BJ (cell line): Measurements from ENCODE around the gene AMN. TPM values are rescaled to one million over a fixed set of nuclear protein-coding genes. Genes with fewer than 3 reads are reported as not detected.

Experiments
- CTCF ChIA-PET: fragments of 350-600 bp; formaldehyde crosslinking; extraction: SDS; loops from one replicate; lab custom pipeline; 2021; ENCODE audit warnings: antibody characterized with exemption, inconsistent platforms; lab: Yijun Ruan, JAX
- POLR2A ChIA-PET: fragments of 300-600 bp; sonication (Branson Sonifier 250); formaldehyde crosslinking; extraction: SDS; loops from one replicate; lab custom pipeline; 2021; ENCODE audit warnings: antibody characterized with exemption; lab: Charles Lee
- DNase-seq: peaks from one replicate; pipeline ENCODE4 v3.0.0-alpha.2; 2011; ENCODE audit warnings: low read depth
- H3K27me3 ChIP-seq: 2 replicates; pipeline ENCODE4 v1.6.0; 2011; ENCODE audit warnings: low read length; ENCODE audit not compliant: control insufficient read depth, insufficient read depth
- H3K36me3 ChIP-seq: 2 replicates; pipeline ENCODE4 v1.5.1; 2011; ENCODE audit warnings: low read length; ENCODE audit not compliant: control insufficient read depth, insufficient read depth
- H3K4me3 ChIP-seq: 2 replicates; pipeline ENCODE4 v1.5.1; 2011; ENCODE audit warnings: low read depth, mild to moderate bottlenecking, control low read depth, low read length
- CTCF ChIP-seq: IDR thresholded peaks from 2 replicates; pipeline ENCODE4 v1.5.1; 2011; ENCODE audit warnings: low read depth, mild to moderate bottlenecking, control low read depth, inconsistent platforms, low read length, moderate library complexity; ENCODE audit not compliant: insufficient read depth
- polyA plus RNA-seq: library from polyadenylated mRNA; depleted of rRNA; stranded (reverse); fragments of >200 nt; gene quantifications from 2 replicates; pipeline ENCODE4 v1.2.3, GENCODE V29; 2011

AMN gene
- polyA plus RNA-seq, 1 experiment, result 0.17 TPM

GRCh38 chr14:102917469-102918211 lies 4.8 kb upstream of the AMN start:
- H3K4me3 ChIP-seq, result no peak overlapping the region
- no peaks in the 10 kb centered on the region for H3K27me3 ChIP-seq
- no peak for DNase-seq
- ChIA-PET POLR2A (no interaction called here), CTCF (interaction anchor here (0.6 to 4.5 kb wide), 11 partner anchors 10 to 393 kb away, joined by 3 to 33 read pairs (median 4); no protein-coding TSS in a partner anchor)
- peak; percentile 76 for TF ChIP-seq CTCF
- H3K36me3 ChIP-seq, result no peaks in the 10 kb centered on the region

GRCh38 chr14:102918438-102918837 lies 4.0 kb upstream of the AMN start:
- ChIA-PET CTCF (interaction anchor here (1.0 to 4.5 kb wide), 8 partner anchors 9 to 394 kb away, joined by 3 to 33 read pairs (median 5); no protein-coding TSS in a partner anchor), POLR2A (no interaction called here)
- Histone ChIP-seq H3K27me3 (peaks cover 7% of the 10 kb centered on the region), H3K4me3 (no peak overlapping the region), H3K36me3 (no peaks in the 10 kb centered on the region)
- DNase-seq, result no peak
- TF ChIP-seq CTCF, result no peak

- Histone ChIP-seq H3K36me3 (no peaks in the 10 kb centered on the region), H3K27me3 (peaks cover 15% of the 10 kb centered on the region), H3K4me3 (no peak overlapping the region)
- no peak for TF ChIP-seq CTCF
- POLR2A ChIA-PET, result no interaction called here
- CTCF ChIA-PET, result no interaction called here
- DNase-seq, result no peak
Observed at GRCh38 chr14:102920273-102920997, 2.0 kb upstream of the AMN start.

GRCh38 chr14:102920998-102921304 lies 1.5 kb upstream of the AMN start:
- H3K27me3 ChIP-seq, result peaks cover 17% of the 10 kb centered on the region
- no peak for TF ChIP-seq CTCF
- no peaks in the 10 kb centered on the region for H3K36me3 ChIP-seq
- ChIA-PET CTCF (no interaction called here), POLR2A (no interaction called here)
- no peak overlapping the region for H3K4me3 ChIP-seq
- DNase-seq, result no peak

- ChIA-PET POLR2A (no interaction called here), CTCF (no interaction called here)
- no peak for DNase-seq
- peaks cover 17% of the 10 kb centered on the region for H3K27me3 ChIP-seq
- TF ChIP-seq CTCF, result no peak
- no peaks in the 10 kb centered on the region for H3K36me3 ChIP-seq
- H3K4me3 ChIP-seq, result no peak overlapping the region
Observed at GRCh38 chr14:102923201-102923924, 900 bp downstream of the AMN start.
